Astrocyte (in vitro differentiated cells and primary cell): ENCODE data around the gene OGT. TPM values are rescaled to one million over a fixed set of nuclear protein-coding genes. Genes with fewer than 3 reads are reported as not detected.

ENCODE experiments used
- DNase-seq: peaks from one replicate; pipeline ENCODE4 v3.0.0-alpha.2; 2010; ENCODE audit warnings: low read depth
- FAIRE-seq: peaks from 2 replicates; lab custom pipeline; 2011; peaks lifted over from hg19 to GRCh38; lab: Jason Lieb, UNC
- H2AFZ ChIP-seq: 2 replicates; pipeline ENCODE4 v1.6.0; 2012; ENCODE audit warnings: low read depth, low read length, inconsistent platforms
- H3K27ac ChIP-seq: 2 replicates; pipeline ENCODE4 v1.5.1; 2011; ENCODE audit warnings: low read depth, low read length, inconsistent platforms
- H3K27me3 ChIP-seq: 2 replicates; pipeline ENCODE4 v1.6.0; 2011; ENCODE audit warnings: low read length, inconsistent platforms; ENCODE audit not compliant: insufficient read depth
- H3K36me3 ChIP-seq: 2 replicates; pipeline ENCODE4 v1.5.1; 2011; ENCODE audit warnings: low read length, inconsistent platforms; ENCODE audit not compliant: insufficient read depth
- H3K4me1 ChIP-seq: 2 replicates; pipeline ENCODE4 v1.5.1; 2011; ENCODE audit warnings: low read length, inconsistent platforms; ENCODE audit not compliant: insufficient read depth
- H3K4me2 ChIP-seq: 2 replicates; pipeline ENCODE4 v1.6.0; 2012; ENCODE audit warnings: low read length, inconsistent platforms
- H3K4me3 ChIP-seq: 2 replicates; pipeline ENCODE4 v1.5.1; 2011; ENCODE audit warnings: low read depth, mild to moderate bottlenecking, low read length, inconsistent platforms; ENCODE audit not compliant: insufficient read depth
- H3K79me2 ChIP-seq: 2 replicates; pipeline ENCODE4 v1.6.0; 2012; ENCODE audit warnings: mild to moderate bottlenecking, low read length, inconsistent platforms; ENCODE audit not compliant: insufficient read depth
- H3K9ac ChIP-seq: 2 replicates; pipeline ENCODE4 v1.6.0; 2012; ENCODE audit warnings: mild to moderate bottlenecking, low read length, inconsistent platforms
- H3K9me3 ChIP-seq: 2 replicates; pipeline ENCODE4 v1.5.1; 2012; ENCODE audit warnings: low read depth, mild to moderate bottlenecking, low read length, inconsistent platforms; ENCODE audit not compliant: insufficient read depth
- H4K20me1 ChIP-seq: 2 replicates; pipeline ENCODE4 v1.6.0; 2012; ENCODE audit warnings: low read length, inconsistent platforms; ENCODE audit not compliant: insufficient read depth
- H3K27ac Mint-ChIP-seq: one replicate; pipeline ENCODE4 v1.8.0; 2021; ENCODE audit warnings: mild to moderate bottlenecking, mixed read lengths; ENCODE audit not compliant: unreplicated experiment
- H3K27me3 Mint-ChIP-seq: one replicate; pipeline ENCODE4 v1.8.0; 2021; ENCODE audit warnings: low read depth, mixed read lengths; ENCODE audit not compliant: unreplicated experiment
- H3K36me3 Mint-ChIP-seq: one replicate; pipeline ENCODE4 v1.8.0; 2021; ENCODE audit warnings: low read depth, mixed read lengths; ENCODE audit not compliant: unreplicated experiment
- H3K4me1 Mint-ChIP-seq: one replicate; pipeline ENCODE4 v1.8.0; 2021; ENCODE audit warnings: low read depth, mixed read lengths; ENCODE audit not compliant: unreplicated experiment
- H3K4me3 Mint-ChIP-seq: one replicate; pipeline ENCODE4 v1.8.0; 2021; ENCODE audit warnings: mild to moderate bottlenecking, moderate library complexity, mixed read lengths; ENCODE audit not compliant: unreplicated experiment
- H3K9me3 Mint-ChIP-seq: one replicate; pipeline ENCODE4 v1.8.0; 2021; ENCODE audit warnings: mild to moderate bottlenecking, mixed read lengths; ENCODE audit not compliant: unreplicated experiment
- CTCF ChIP-seq: IDR thresholded peaks from 2 replicates; pipeline ENCODE4 v1.5.1; 2011; ENCODE audit warnings: low read depth, mild to moderate bottlenecking, inconsistent platforms, low read length, moderate library complexity; ENCODE audit not compliant: insufficient read depth
- EZH2 ChIP-seq: IDR thresholded peaks from 2 replicates; pipeline ENCODE4 v1.6.1; 2012; ENCODE audit warnings: mild to moderate bottlenecking, low read length, inconsistent platforms; ENCODE audit not compliant: insufficient read depth
- total RNA-seq: library from RNA; stranded (reverse); gene quantifications from 2 replicates; pipeline ENCODE4 v1.2.1, GENCODE V29; 2021

Gene OGT
- total RNA-seq, 1 donor from 2014 or later: 139 TPM

DNA sequence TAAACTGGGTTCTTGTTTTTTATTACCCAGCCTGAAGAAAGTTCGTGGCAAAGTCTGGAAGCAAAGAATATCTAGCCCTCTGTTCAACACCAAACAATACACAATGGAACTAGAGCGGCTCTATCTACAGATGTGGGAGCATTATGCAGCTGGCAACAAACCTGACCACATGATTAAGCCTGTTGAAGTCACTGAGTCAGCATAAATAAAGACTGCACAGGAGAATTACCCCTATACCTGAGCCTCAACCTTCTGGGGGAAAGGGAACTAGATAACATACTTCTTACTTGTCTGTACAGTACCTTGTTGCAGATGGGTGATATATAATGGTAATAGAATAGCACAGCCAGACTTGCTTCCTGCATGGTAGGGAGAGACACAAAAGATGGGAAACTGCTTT is 40.7 kb downstream of the OGT start:
- no peaks in the 10 kb centered on the region for H3K27me3 Mint-ChIP-seq
- no peak for TF ChIP-seq CTCF
- no peak for TF ChIP-seq EZH2
- no peaks in the 10 kb centered on the region for H3K9me3 ChIP-seq
- peaks cover 3% of the 10 kb centered on the region for H3K4me1 Mint-ChIP-seq
- FAIRE-seq: no peak
- H3K4me3 ChIP-seq: no peak overlapping the region
- H3K27ac Mint-ChIP-seq: no peak overlapping the region
- no peak overlapping the region for H3K4me3 Mint-ChIP-seq
- no peak overlapping the region for H3K27ac ChIP-seq
- no peaks in the 10 kb centered on the region for H3K9me3 Mint-ChIP-seq
- H3K36me3 Mint-ChIP-seq: peaks cover 6% of the 10 kb centered on the region
- no peaks in the 10 kb centered on the region for H3K79me2 ChIP-seq
- H3K36me3 ChIP-seq: peaks cover 30% of the 10 kb centered on the region
- no peak for DNase-seq
- H4K20me1 ChIP-seq: peaks cover 13% of the 10 kb centered on the region
- no peak overlapping the region for H2AFZ ChIP-seq
- no peak overlapping the region for H3K4me2 ChIP-seq
- peaks cover 5% of the 10 kb centered on the region for H3K4me1 ChIP-seq
- H3K27me3 ChIP-seq: no peaks in the 10 kb centered on the region
- no peak overlapping the region for H3K9ac ChIP-seq

DNA sequence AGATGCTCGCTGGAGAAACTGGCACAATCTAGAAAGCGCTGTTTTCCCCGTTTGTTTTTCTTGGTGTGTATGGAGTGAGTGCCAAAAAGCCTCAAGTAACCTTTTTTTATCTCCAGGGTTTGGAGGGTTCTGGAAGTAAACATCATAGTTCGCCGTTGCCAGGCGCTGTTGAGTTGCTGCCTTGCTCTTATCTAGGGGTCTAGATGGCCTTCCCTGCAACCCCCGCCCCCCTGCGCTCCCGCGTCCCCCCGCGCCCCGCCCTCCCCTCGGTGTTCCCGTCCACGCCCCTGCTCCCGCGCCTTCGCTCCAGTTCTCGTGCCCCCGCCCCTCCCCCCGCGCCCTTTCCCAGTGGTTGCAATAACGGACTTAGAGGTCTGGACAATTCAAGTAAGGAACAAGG is 44.8 kb downstream of the OGT start:
- DNase-seq: no peak

More for the DNA sequence above, 44.8 kb downstream of the OGT start:
- no peak for TF ChIP-seq EZH2
- no peak for TF ChIP-seq CTCF
- H3K4me1 Mint-ChIP-seq: peaks cover 6% of the 10 kb centered on the region
- peaks cover 6% of the 10 kb centered on the region for H3K36me3 Mint-ChIP-seq
- Histone ChIP-seq H4K20me1 (peaks cover 13% of the 10 kb centered on the region), H3K79me2 (no peaks in the 10 kb centered on the region), H3K4me3 (no peak overlapping the region), H3K4me2 (no peak overlapping the region), H3K4me1 (peaks cover 5% of the 10 kb centered on the region), H3K27me3 (no peaks in the 10 kb centered on the region), H3K9ac (no peak overlapping the region), H2AFZ (no peak overlapping the region), H3K9me3 (no peaks in the 10 kb centered on the region), H3K27ac (no peak overlapping the region), H3K36me3 (peaks cover 20% of the 10 kb centered on the region)
- H3K27me3 Mint-ChIP-seq: no peaks in the 10 kb centered on the region
- H3K9me3 Mint-ChIP-seq: no peaks in the 10 kb centered on the region
- FAIRE-seq: no peak
- no peak overlapping the region for H3K27ac Mint-ChIP-seq
- H3K4me3 Mint-ChIP-seq: no peak overlapping the region
